SK-N-SH treated with all-trans-retinoic acid at 6 μM for 48 hours (cell line): ENCODE results near the gene NUCB1.

Source experiments
- ATAC-seq: fragments of 200-7000 bp; cut with Tn5 transposase; 3 replicates; pipeline ENCODE4 v1.9.1; 2020; ENCODE audit warnings: mild to moderate bottlenecking, moderate library complexity
- ARNTL ChIP-seq: fragments of 450-650 bp; formaldehyde crosslinking; IDR thresholded peaks from 2 replicates; pipeline ENCODE4 v1.5.0; 2020; ENCODE audit warnings: low read depth, mild to moderate bottlenecking, moderate library complexity, borderline replicate concordance
- BACH2 ChIP-seq: fragments of 250-450 bp; sonication (Bioruptor Pico); IDR thresholded peaks from 2 replicates; pipeline ENCODE4 v1.9.0; 2021; ENCODE audit warnings: mild to moderate bottlenecking, borderline replicate concordance
- CSDC2 ChIP-seq: fragments of 250-450 bp; sonication (Bioruptor Pico); IDR thresholded peaks from 2 replicates; pipeline ENCODE4 v1.5.0; 2020; ENCODE audit warnings: mild to moderate bottlenecking, moderate library complexity
- CSRNP3 ChIP-seq: fragments of 250-450 bp; sonication (Bioruptor Pico); IDR thresholded peaks from 2 replicates; pipeline ENCODE4 v1.5.1; 2021; ENCODE audit warnings: mild to moderate bottlenecking, moderate library complexity
- GLIS3 ChIP-seq: fragments of 250-450 bp; sonication (Bioruptor Pico); IDR thresholded peaks from 2 replicates; pipeline ENCODE4 v1.5.0; 2020; ENCODE audit warnings: mild to moderate bottlenecking, moderate library complexity
- ISL1 ChIP-seq: fragments of 250-450 bp; sonication (Bioruptor Pico); IDR thresholded peaks from 2 replicates; pipeline ENCODE4 v2.1.2; 2022; ENCODE audit warnings: mild to moderate bottlenecking, moderate library complexity
- OSR1 ChIP-seq: fragments of 250-450 bp; sonication (Bioruptor Pico); IDR thresholded peaks from 2 replicates; pipeline ENCODE4 v1.8.0; 2022; ENCODE audit warnings: moderate library complexity, mild to moderate bottlenecking, inconsistent platforms
- PATZ1 ChIP-seq: fragments of 250-450 bp; sonication (Bioruptor Pico); IDR thresholded peaks from 2 replicates; pipeline ENCODE4 v1.8.0; 2020; ENCODE audit warnings: mild to moderate bottlenecking, moderate library complexity, borderline replicate concordance
- PPARA ChIP-seq: fragments of 250-450 bp; sonication (Bioruptor Pico); IDR thresholded peaks from 2 replicates; pipeline ENCODE4 v1.5.0; 2020; ENCODE audit warnings: mild to moderate bottlenecking, borderline replicate concordance
- RARB ChIP-seq: fragments of 250-450 bp; sonication (Bioruptor Pico); IDR thresholded peaks from 2 replicates; pipeline ENCODE4 v1.8.0; 2021; ENCODE audit warnings: mild to moderate bottlenecking, moderate library complexity
- SNAI2 ChIP-seq: fragments of 250-450 bp; sonication (Bioruptor Pico); IDR thresholded peaks from 2 replicates; pipeline ENCODE4 v1.5.0; 2020; ENCODE audit warnings: mild to moderate bottlenecking, moderate library complexity
- TCF4 ChIP-seq: fragments of 250-450 bp; sonication (Bioruptor Pico); IDR thresholded peaks from 2 replicates; pipeline ENCODE4 v1.8.0; 2021; ENCODE audit warnings: mild to moderate bottlenecking, moderate library complexity, borderline replicate concordance
- TOX ChIP-seq: fragments of 250-450 bp; sonication (Bioruptor Pico); IDR thresholded peaks from 2 replicates; pipeline ENCODE4 v1.8.0; 2021; ENCODE audit warnings: mild to moderate bottlenecking, moderate library complexity, borderline replicate concordance
- TSHZ2 ChIP-seq: fragments of 250-450 bp; sonication (Bioruptor Pico); IDR thresholded peaks from 2 replicates; pipeline ENCODE4 v1.5.0; 2020; ENCODE audit warnings: mild to moderate bottlenecking, moderate library complexity
- ZC3H10 ChIP-seq: fragments of 250-450 bp; sonication (Bioruptor Pico); IDR thresholded peaks from 2 replicates; pipeline ENCODE4 v1.5.1; 2021; ENCODE audit warnings: mild to moderate bottlenecking, moderate library complexity
- ZFP3 ChIP-seq: fragments of 250-450 bp; sonication (Bioruptor Pico); IDR thresholded peaks from 2 replicates; pipeline ENCODE4 v1.5.0; 2020; ENCODE audit warnings: mild to moderate bottlenecking, moderate library complexity
- ZFP30 ChIP-seq: fragments of 450-650 bp; formaldehyde crosslinking; IDR thresholded peaks from 2 replicates; pipeline ENCODE4 v1.5.0; 2022; ENCODE audit warnings: mild to moderate bottlenecking, moderate library complexity
- ZNF565 ChIP-seq: fragments of 450-650 bp; formaldehyde crosslinking; conservative IDR thresholded peaks from 2 replicates; pipeline ENCODE4 v1.5.0; 2020; ENCODE audit warnings: low read depth, mild to moderate bottlenecking, moderate library complexity
- ZNF70 ChIP-seq: fragments of 450-650 bp; formaldehyde crosslinking; IDR thresholded peaks from 2 replicates; pipeline ENCODE4 v1.5.0; 2020; ENCODE audit warnings: mild to moderate bottlenecking, moderate library complexity

NUCB1 gene

GRCh38 chr19:48954595-48955307 lies 54.6 kb downstream of the NUCB1 start, which contains the start of gene BAX:
BAX (plus strand) TSS chr19:48954875; CDS start chr19:48954929, 54 bp downstream.
- ATAC-seq, result peak; percentile 94
- peak; percentile 50; the same call in 1 of the 2 replicates for TF ChIP-seq ZC3H10
- peak; percentile 86; the same call in 1 of the 2 replicates for TF ChIP-seq CSDC2 (CRISPR knock-in tag)
- TF ChIP-seq ZFP3 (CRISPR knock-in tag), result peak; percentile 66; the same call in 1 of the 2 replicates
- no peak for TF ChIP-seq ARNTL
- no peak for TF ChIP-seq RARB
- TF ChIP-seq SNAI2, result peak; percentile 95
- TF ChIP-seq ISL1 (CRISPR knock-in tag), result no peak

- ATAC-seq, result no peak
- no peak for TF ChIP-seq TCF4 (CRISPR knock-in tag)
- TF ChIP-seq, all 23 proteins: peak for 0
Observed at GRCh38 chr19:48955308-48955958, 55.3 kb downstream of the NUCB1 start.

- no peak for ATAC-seq
Observed at GRCh38 chr19:48958006-48958405, 57.9 kb downstream of the NUCB1 start.

GRCh38 chr19:48959341-48960239 lies 59.5 kb downstream of the NUCB1 start:
- ATAC-seq, result no peak
- TF ChIP-seq RARB (no peak), ZNF565 (CRISPR knock-in tag) (no peak), ZC3H10 (no peak), BACH2 (CRISPR knock-in tag) (no peak), ARNTL (no peak), ISL1 (CRISPR knock-in tag) (no peak)
- TF ChIP-seq, all 23 proteins: peak for 0

More at GRCh38 chr19:48958006-48958405, 57.9 kb downstream of the NUCB1 start:
- no peak for TF ChIP-seq ZFP30
- no peak for TF ChIP-seq GLIS3 (CRISPR knock-in tag)
- no peak for TF ChIP-seq ZNF70 (CRISPR knock-in tag)
- TF ChIP-seq RARB, result no peak
- no peak for TF ChIP-seq PPARA (CRISPR knock-in tag)
- TF ChIP-seq OSR1 (CRISPR knock-in tag), result no peak
- no peak for TF ChIP-seq ZFP3 (CRISPR knock-in tag)
- TF ChIP-seq BACH2 (CRISPR knock-in tag), result no peak
- TF ChIP-seq CSRNP3 (CRISPR knock-in tag), result no peak
- TF ChIP-seq TSHZ2 (CRISPR knock-in tag), result no peak
- TF ChIP-seq, all 23 proteins: peak for 0

- TF ChIP-seq SNAI2, result no peak
- TF ChIP-seq CSDC2 (CRISPR knock-in tag), result no peak
- no peak for TF ChIP-seq CSRNP3 (CRISPR knock-in tag)
- no peak for TF ChIP-seq PATZ1
- no peak for TF ChIP-seq PPARA (CRISPR knock-in tag)
- TF ChIP-seq ARNTL, result no peak
- no peak for TF ChIP-seq TOX
- TF ChIP-seq ZNF70 (CRISPR knock-in tag), result no peak
- TF ChIP-seq ZC3H10, result no peak
- TF ChIP-seq ISL1 (CRISPR knock-in tag), result no peak
- no peak for TF ChIP-seq ZNF565 (CRISPR knock-in tag)
- no peak for TF ChIP-seq ZFP30
- no peak for TF ChIP-seq ZFP3 (CRISPR knock-in tag)
- TF ChIP-seq BACH2 (CRISPR knock-in tag), result no peak
- no peak for ATAC-seq
Observed at GRCh38 chr19:48961051-48961649, 61.0 kb downstream of the NUCB1 start.
